RCC 7860 (cell line): Measurements from ENCODE around the gene ARID1B.

Source experiments
- DNase-seq: peaks from one replicate; pipeline ENCODE4 v3.0.0-alpha.2; 2015; ENCODE audit warnings: low spot score
- FAIRE-seq: peaks from 2 replicates; lab custom pipeline; 2012; peaks lifted over from hg19 to GRCh38; lab: Jason Lieb, UNC

ARID1B gene

DNA sequence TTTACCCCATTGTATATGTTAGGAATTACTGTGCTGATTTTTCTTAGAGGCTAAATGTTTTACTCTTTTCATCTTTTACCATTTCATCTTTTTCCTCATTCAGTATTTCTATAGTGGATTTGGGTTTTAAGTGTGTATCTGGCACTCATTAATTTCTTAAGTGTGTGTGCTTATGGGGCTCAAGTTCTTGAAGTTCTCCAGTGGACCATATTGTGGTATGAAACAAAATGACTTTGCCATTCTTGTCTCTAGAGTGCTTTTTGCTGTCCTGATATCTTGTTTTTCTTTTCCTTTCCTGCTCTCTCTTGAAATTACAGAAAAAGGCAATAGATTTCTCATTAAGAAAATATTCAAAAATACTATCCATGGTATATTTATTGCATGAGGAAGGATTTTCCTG is 123.1 kb downstream of the ARID1B start:
- no peak for FAIRE-seq

DNA sequence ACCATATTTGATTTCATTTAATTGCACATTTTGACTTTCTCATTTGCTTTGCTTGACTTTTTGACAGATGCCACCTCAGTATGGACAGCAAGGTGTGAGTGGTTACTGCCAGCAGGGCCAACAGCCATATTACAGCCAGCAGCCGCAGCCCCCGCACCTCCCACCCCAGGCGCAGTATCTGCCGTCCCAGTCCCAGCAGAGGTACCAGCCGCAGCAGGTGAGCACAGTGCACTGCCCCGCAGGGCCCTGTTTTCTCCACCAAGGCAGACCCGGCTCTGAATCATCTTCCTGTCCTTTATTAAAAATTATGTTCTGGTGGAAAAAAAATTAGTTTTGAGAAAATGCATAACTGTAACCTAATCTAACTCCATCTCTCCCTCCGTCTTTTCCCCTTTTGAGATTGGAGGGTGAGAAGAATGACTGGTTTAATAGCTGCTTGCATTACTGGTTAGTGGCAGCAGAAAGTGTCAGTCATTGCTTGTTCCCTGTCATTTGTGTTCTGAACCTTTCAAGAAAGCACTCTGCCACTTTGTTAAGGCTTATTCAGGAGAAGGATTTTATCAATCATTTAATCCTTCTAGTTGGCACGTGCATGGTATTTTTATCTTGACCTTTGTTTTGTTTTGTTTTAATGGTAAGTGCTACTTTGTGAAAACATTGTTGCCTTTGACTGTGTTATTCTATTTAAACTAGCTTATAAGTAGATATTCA is 124.3 kb downstream of the ARID1B start:
- FAIRE-seq = no peak

More for the DNA sequence above, 123.1 kb downstream of the ARID1B start:
- DNase-seq = no peak

DNA sequence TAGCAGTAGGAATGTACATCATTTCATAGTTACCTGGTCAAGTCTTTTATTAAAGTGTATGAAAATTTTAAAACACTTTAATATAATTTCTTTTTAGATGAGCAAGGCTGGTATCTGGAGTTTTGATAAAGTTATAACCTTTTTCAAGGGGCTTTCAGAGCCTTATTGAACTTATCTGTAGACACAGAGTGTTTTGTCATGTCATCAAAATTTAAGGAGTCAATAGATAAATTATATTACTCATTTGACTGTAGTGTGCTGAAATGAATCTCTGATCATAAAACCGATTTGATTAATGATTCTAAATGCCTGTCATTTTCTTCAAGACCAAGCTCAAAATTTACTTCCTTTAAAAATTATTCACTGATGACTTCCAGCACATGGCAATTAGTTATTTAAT is 125.6 kb downstream of the ARID1B start:
- DNase-seq (no peak), FAIRE-seq (no peak)

More for the DNA sequence above, 124.3 kb downstream of the ARID1B start:
- DNase-seq = no peak

DNA sequence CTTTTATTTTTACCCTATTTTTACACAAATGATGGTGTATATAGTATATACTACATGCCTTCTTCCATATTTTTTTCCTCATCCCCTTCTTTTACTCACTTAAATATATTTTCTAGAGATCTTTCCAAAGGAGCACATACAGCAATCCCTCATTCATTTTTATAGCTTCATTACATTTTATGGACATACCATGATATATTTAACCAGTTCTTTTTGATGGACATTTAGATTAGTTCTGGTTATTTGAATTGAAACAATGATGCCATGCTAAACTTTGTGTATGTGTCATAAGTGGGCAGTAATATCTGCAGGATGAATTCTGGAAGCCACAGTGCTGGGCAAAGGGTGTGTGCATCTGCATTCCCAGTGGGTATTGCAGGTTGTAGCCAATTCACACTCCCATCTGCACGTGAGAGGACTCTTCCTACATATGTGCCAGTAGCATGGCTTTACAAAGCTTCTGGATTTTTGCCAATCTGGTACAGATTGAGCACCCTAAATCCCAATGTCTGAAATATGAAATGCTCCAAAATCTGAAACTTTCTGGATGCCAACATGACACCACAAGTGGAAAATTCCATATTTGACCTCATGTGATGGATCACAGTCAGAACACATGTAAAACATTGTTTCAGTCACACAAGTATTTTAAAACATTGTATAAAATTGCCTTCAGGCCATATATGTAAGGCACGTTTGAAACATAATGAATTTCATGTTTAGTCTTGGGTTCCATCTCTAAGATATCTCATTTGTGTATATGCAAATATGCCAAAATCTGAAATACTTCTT is 127.2 kb downstream of the ARID1B start:
- FAIRE-seq (no peak), DNase-seq (no peak)

DNA sequence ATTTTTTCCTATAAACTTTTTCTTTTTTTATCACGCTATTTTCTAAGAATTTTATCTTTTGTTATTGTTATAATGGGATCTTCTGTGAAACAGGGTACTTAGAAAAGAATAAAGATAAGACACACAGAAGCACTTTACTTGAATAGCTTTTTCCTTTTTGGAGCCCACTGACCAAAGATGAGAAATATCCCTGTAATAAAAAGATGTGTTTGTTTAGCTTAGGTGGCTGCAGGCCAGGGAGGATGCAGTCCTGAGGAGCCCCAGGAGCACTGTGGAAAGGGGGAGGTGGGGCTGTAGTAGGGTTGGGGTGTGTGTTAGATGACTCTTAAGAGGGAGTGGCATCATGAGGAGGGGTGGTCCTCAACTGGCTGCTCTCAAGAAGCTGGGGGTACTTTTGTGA is 128.6 kb downstream of the ARID1B start:
- FAIRE-seq = no peak

DNA sequence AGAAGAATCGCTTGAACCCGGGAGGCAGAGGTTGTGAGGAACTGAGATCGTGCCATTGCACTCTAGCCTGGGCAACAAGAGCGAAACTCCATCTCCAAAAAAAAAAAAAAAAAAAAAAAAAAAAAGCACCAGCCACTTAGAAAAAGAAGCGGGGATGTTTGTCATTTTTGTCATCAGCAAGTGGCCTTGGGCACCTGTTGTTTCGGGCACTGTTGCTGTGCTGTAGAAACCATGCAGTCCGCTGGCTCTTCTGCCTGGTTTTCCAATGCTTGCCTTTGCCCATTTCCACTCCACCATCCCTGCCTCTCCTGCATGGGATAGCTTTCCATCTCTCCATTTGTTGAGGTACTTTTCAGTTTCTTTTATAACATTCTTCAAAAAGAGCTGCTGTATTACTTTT is 129.3 kb downstream of the ARID1B start:
- no peak for FAIRE-seq

More for the DNA sequence above, 128.6 kb downstream of the ARID1B start:
- DNase-seq = no peak

DNA sequence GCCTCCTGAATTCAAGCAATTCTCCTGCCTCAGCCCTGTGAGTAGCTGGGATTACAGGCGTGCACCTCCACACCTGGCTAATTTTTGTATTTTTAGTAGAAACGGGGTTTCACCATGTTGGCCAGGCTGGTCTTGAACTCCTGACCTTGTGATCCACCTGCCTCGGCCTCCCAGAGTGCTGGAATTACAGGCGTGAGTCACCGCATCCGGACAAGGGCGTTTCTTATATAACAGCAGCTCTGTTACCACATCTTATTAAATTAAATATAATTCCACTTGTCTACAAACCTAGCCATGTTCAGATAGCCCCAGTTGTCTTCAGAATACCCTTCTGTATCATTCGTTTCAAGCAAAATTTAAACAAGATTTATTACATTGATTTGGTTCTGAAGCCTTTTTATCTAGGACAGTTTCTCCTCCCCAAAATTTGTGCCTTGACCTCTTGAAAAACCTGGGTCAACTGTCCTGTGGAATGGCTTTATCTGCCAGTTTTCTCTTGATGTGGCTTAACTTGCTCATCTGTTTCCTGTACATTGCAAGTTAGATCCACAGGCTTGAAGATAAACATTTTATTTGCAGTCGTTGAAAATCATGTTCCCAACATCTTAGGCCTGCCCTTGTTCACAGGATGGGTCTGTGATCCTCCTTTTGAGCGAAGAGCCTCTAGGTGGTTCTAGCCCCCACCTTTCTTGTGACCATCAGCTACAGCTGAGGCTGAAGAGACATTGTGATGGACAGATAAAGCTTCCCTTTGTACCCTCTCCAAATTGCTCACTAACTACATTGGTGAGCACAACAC is 132.2 kb downstream of the ARID1B start:
- FAIRE-seq (no peak), DNase-seq (no peak)

More for the DNA sequence above, 129.3 kb downstream of the ARID1B start:
- no peak for DNase-seq

DNA sequence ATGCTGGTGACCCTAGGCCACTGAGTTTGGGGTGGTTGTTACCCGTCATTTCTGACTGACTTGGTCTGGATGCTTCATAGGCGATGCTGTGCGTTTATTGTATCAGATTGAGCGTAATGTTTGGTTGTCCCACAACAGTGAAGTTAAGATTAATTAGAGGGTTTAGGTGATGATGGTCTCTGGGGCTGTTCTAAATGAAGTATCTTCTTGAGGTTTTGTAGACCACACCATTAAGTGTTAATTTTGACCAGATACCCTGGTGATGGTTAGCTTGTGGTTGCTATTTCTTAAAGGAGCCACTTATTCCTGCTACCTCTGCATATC is 132.8 kb downstream of the ARID1B start:
- FAIRE-seq = no peak
- DNase-seq = no peak

DNA sequence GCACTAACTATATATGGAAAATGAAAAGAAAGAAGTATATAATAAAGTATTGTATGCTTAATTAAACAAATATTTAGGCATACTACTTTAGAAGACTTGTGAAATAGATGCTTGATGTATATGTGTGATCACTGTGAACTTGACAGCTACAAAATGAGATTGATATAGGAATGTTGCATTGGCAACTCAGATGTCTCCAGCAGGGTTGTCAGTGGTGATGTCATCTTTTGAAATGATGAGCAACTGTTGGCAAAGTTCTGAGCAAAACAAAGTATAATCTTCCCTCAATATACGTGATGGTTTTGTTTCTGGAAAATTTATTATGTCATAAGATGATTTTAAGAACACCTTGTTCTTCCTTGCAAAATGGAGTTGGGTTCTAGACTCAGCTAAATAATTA is 133.8 kb downstream of the ARID1B start:
- FAIRE-seq (no peak), DNase-seq (no peak)

DNA sequence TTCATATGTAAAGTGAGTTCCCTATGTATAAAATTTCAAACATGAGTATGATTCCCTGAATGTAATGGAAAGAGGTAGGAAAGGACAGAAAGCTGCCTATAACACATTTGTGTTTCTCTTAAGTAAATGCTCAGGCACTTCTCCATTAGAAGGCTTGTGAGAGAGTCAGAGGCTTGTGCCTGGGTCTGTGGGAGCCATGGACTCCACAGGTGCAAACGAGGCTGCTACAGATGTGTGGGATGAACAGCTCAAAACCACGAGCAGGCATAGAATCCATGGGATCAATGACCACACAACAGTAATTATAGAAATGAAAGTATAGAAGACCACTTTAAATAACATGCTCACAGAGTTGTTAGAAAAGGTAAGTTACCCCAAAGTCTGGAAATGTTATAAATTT is 134.4 kb downstream of the ARID1B start:
- FAIRE-seq (no peak), DNase-seq (no peak)

DNA sequence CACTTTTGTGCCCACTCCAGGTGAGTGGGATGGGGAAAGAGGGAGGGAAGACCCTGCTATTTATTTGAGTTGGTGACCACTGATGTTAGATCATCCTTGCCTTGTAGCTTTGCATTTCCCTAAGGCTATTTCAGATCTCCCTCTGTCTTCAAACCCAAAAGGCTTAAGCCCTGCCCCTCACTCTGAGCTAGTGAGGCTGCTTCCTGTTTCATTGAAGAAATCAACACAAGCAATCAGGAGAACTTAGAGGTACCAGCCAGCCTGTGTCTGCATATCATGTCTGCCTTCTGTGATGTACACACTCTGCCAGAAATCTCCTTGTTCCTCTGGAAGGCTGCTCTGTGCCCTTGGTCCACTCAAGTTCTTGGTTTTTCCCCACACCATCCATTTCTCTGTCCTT is 135.3 kb downstream of the ARID1B start:
- FAIRE-seq (no peak), DNase-seq (no peak)

DNA sequence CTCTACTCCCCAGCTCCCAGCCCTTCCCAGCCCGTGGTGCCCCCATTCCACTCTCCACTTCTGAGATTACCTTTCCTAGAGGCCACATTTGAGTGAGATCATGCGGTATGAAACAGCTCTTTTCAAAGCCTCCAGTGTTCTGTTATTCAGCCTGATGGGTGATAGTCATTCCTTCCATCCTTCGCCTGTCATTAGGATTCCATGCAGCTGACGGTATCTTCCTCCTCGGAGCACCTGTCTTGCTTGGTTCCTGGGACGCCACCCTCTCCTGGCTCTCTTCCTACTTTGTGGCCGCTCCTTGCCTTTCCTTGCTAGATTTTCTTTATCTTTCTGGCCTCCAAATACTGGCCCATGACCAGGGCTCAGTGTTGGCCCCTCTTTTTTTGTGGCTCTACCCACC is 137.0 kb downstream of the ARID1B start:
- FAIRE-seq (no peak), DNase-seq (no peak)

DNA sequence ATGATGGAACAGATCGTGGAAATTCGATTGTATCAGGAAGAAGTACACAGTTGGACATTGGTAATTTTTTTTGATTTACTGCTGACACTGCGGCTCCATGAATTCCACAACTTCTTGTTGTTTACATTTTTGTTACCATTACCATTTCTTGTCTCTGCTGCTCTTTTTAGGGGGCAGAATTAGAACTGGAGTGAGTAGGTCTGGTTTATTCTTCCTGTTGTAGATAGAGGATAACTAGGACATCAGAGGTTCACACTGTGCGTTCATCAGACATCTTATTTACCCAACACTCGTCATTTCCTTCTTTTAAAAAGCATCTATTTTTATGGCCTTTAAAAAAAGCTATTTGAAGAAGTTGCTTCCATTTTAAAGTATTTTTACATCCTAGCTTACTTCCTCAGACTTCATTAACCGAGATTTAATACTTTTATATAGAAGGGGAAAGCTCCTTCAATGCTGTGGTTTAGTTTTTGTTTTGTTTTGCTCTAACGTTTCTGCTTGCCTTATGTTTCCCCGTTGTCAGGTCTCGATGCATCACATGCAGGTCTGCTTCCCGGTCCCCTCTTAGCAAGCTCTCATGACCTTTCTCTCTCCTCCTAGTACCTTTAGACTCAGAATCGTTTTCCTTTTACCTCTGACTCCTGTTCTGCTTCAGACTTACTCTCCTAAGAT is 139.1 kb downstream of the ARID1B start:
- no peak for FAIRE-seq

DNA sequence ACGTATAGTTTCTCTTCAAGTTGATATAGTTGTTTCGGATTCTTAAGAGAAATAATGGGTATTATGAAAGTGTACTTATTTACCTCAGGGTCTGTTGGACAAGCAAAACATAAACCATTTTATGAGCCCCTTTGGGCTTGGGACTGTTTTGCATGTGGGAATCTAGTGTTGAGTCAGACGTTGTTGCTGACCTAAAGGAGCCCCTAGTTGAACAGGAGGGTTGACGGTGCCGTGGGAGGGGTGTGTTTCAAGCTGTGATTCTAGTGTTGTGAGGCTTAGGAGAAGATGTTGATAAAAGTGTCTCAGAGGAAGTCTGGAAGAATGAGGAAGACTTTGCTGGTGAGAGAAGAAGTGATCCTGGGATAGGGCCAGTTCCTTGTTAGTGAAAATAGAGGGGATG is 140.0 kb downstream of the ARID1B start:
- no peak for FAIRE-seq
- no peak for DNase-seq

More for the DNA sequence above, 139.1 kb downstream of the ARID1B start:
- DNase-seq = no peak

DNA sequence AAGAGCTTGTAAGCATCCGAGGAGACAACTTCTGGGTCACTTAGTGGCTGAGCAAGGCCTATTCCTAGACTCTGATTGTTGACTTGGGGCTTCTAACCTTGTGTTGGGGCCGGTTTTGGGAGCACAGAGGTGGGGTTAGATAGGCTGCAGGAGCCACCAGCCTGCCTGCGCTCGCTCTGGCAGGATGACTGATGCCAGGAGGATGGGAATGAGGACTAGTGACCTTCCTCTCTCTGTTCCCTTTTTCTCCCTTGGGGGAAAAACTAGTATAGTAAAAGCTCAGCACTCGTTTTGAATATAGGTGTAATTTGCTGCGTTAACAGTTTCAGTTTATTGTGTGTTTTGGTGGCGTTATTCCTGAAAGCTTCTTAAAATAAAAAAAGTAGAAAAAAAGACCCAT is 141.5 kb downstream of the ARID1B start:
- no peak for FAIRE-seq

DNA sequence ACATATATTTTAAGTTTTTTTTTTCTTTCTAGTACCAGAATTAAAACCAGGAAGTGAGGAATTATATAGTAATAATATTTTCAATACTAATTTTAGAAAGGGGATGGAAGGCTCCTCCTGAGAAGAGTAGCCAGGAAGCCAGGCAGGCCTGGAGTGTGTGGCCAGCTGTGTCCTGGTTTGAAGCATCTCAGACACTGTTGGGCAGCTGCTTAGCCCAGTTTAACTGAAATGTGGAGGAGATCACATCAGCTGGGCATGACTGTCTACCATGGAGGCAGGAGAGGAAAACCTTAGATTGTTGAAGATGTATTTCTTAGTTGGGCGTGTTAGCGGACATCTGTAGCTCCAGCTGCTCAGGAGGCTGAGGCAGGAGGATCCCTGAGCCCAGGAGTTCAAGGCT is 142.2 kb downstream of the ARID1B start:
- no peak for FAIRE-seq
- DNase-seq = no peak

More for the DNA sequence above, 141.5 kb downstream of the ARID1B start:
- DNase-seq = no peak

DNA sequence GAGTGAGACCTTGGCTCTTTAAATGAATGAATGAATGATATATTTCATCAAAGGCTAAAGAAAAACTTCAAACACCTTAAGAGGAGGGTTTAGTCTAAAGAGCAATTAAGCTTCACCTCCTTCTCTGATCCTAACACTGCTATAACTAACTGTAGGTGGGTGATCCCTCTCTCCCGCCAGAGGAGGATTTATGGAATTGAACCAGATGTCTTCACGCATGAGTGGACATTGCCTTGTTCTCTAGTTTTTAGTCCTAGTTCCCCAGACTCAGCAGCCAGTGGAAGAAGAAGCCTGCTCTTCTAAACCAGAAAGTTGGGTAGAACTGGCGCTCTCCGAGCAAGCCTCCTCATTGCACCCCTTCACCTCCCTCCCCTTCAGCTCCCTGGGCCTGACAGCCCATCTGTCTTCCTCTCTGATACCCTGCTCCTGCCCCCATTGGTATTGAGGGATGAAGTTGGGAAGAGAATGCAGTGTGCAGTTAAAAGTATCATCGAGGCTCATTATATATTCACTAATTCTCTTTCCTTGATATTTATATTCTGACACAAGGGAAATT is 142.7 kb downstream of the ARID1B start:
- FAIRE-seq (no peak), DNase-seq (no peak)

DNA sequence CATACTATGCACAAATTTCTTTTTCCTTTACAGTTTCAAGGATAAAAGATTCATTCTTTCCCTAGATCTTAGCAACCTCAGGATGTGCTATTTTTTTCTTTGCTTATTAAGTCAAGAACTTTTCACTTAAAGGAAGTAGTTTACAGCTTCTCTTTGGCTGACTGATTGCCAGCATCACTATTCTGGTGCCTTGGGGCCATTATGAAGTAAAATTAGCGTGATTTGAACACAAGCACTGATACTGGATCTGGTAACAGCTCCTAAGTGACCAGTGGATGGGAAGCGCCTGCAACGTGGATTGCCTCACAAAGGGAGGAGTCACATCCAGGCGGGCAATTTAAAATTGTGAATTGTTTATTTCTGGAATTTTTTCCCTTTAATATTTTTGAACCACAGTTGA is 147.1 kb downstream of the ARID1B start:
- FAIRE-seq (no peak), DNase-seq (no peak)

DNA sequence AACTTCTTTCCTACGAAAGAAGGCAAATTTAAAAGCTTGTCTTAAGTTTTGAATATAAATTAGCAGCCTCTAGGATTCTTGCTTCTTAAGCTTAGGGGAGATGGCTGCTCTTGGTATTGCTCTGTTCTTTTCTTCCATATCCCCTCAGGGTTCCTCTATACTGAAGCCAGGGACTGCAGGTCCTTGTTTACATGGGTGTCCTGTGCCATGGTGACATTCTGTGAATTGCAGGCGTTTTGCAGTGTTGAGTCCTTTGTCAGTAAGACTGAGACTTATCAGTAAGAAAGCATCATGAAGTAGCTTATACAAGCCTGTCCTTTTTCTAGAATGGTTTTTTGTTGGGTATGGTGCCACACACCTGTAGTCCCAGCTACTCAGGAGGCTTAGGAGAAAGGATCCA is 147.8 kb downstream of the ARID1B start:
- FAIRE-seq (no peak), DNase-seq (no peak)

DNA sequence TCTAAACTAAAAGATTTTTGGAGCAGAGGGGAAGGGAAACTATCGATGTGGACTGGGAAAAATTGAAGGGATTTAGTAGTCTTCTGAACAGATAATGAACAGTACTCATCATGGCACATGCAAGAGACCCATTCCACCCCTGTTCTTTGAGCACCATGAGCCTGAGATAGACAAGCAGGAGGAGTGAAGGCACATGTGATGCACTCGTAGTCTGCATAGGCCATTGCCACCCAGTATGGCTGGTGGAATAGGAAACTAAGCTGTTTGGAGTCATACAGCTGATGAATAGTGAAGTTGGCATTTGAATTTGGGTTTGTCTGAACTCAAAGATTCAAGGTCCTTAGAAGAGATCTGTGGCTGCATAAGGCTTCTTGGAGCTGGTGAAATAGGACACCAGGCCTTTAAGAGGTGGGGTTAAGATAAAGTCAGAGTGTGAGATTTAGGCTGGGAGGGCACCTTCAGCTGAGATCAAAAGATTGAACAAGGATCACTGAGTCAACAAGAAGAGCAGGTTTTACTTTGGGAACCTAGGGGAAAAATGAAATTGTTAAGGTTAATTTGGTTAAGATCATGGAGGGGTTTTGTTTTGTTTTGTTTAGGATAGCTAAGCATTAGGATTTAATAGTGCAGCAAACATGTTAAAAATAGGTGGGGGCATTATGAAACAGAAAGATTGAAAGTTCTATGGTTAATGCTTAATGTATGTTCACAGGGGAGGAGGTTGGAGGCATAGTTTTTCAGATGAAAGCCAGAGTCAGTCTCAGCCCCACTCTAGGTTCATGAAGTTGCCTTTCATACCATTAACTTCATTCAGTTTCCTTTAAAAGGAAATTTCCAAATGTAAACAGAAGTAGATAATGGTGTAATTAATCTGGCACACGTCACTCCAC is 148.8 kb downstream of the ARID1B start:
- FAIRE-seq (no peak), DNase-seq (no peak)
